Measurements from ENCODE around the gene CTIF. TPM values are rescaled to one million over a fixed set of nuclear protein-coding genes. Genes with fewer than 3 reads are reported as not detected.

CTIF gene
- total RNA-seq, 1 donor from 2014 or later = 24.9 TPM

- DNase-seq (ENCODE audit: low read depth) = no peak
These were observed 289.3 kb downstream of the CTIF start for GRCh38 chr18:48828194-48828545.

GRCh38 chr18:48828691-48829442 lies 290.0 kb downstream of the CTIF start:
- no peak for DNase-seq (ENCODE audit: low read depth)

DNA sequence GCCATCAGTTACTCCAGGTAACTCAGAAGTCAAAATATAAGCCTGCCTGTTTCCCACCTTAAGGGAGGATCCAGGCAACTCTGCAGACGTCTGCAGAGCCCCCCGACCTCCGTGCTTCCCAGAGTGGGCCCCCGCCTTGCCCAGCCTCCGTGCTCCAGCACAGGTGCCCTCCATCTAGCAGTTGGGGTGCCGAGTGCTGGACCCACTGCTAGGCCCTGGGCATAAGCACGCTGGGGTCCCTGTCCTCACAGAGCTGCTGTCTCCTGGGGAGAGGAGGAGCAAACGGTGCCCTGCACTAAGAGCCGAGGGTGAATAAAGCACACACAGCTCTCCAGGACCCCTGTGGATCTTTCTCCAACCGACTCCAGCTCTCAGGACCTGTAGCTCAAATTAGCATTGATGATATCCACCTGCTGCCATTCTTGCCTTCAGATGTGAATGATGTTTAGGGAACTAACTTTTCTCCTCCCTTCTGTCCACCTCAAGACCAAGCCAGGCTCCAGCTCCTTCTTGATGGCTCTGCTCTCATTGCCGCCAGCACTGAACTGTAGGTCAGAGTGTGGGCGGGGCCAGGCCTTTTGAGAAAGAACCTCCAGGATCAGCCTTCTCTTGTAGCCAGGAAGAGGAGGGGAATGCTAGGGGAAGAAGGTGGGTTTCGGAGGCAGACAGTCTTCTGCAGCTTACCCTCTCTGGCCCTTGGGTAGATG lies 290.8 kb downstream of the CTIF start:
- DNase-seq (ENCODE audit: low read depth) = no peak

DNA sequence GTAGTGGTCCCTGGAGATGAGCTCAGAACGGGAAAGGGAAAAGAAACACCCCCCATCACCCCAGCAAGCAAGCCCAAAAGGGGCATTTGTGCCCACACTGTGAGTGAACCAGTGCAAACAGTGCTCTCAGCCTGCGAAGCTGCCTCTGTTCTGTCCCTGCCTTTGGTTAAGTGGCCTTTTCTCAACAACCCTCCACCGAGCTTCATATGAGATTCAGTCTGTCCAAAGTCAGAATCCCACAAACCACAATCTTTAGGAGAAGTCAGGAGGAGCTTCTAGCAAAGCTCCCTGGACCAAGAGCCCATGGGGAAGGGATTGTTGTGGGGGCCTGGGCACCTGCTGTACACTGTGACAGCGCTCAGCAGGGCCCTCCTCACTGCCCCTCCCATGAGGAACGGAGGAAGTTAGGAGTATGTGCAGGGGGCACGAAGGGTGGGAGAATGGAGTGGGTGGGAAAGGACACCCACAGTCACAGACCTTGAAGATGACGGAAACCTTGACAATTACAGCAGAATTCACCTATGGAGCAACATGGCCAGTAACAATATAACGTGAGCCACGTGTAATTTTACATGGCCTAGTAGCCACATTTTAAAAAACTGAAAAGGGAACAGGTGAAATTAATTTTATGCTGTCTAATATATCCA lies 292.4 kb downstream of the CTIF start:
- DNase-seq (ENCODE audit: low read depth) = peak; percentile 36

DNA sequence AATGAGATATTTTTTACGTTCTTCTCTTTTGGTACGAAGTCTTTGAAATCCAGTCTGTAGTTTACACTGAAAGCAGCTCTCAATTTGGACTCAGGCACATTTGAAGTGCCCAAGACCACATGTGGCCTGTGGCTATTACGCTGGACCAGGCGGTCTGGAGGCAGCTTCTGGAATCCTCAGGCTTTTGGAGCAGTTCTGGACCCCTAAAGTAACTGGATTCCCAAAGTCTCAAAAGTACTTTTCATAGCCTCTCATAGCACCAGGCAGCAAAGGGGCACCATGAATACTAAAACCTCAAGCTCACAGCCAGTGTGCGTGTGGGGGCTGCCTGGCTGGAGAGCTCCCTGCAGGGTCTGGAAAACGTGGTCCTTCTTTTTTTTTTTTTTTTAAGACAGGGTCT lies 293.0 kb downstream of the CTIF start:
- no peak for DNase-seq (ENCODE audit: low read depth)

DNA sequence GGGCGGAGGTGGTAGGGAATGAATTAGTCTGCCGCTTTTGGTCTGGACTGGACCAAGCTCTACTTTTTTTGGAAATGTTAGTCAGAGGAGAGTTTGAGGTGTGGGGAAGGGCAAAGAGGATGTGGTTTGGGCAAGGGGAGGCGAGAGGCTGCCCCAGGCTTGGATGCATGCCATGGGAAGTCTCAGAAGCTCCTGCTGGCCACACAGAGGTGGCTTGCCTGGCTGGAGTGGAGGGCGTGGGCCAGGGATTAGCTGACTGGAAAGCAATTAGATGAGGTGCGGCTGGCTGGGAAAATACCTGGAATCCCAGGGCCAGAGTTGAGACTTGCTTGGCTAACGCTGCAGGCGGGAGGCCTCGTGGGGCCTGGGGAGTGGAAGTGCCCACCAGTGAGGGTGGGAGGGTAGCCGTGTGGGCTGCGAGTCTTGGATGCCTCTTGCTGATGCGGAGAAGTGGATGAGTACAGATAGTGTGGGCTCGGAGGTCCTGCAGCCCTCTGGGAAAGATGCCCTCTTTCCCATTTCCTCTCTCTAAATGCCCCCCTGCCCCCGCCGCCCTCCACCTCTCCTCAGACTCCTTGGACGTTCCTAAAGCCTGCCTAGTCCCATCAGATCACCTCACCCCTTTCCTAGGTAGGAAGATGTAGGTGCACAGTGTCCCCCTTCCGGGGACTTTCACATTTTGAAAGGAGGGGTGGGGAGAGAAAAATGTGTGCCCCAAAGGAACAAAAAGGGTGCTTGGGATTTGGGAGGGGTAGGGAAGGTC lies 294.3 kb downstream of the CTIF start:
- peak; percentile 84 for DNase-seq (ENCODE audit: low read depth)

DNA sequence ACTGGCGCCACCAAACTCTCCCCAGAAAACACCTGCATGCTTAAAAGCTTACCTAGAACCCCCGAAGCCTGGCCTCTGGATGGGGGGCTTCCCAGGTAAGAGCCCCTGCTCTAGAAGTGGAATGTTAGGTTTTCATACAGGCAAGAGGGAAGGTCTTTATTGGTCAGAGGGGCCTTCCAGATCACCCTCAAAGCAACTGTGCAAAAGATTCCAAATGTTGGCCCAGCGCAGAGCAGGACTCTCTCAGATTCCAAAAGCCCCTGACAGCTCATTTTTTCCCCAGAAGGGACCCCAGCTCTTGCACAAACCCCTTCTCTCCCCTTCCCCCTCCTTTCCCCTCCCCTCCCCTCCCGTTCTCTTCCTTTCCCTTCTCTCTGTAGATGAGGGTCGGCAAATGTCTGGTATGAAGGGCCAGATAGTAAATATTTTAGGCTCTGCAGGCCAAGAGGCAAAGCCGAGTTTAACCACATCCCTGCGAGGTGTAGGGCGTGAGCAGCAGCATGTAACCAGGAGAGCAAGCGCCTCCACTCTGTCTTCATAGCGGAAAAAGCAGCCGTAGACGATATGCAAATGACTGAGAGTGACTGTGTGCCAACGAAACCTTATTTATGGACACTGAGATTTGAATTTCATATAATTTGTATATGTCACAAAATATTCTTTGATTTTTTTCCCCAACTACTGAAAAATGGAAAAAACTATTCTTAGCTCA lies 295.0 kb downstream of the CTIF start:
- no peak for DNase-seq (ENCODE audit: low read depth)

DNA sequence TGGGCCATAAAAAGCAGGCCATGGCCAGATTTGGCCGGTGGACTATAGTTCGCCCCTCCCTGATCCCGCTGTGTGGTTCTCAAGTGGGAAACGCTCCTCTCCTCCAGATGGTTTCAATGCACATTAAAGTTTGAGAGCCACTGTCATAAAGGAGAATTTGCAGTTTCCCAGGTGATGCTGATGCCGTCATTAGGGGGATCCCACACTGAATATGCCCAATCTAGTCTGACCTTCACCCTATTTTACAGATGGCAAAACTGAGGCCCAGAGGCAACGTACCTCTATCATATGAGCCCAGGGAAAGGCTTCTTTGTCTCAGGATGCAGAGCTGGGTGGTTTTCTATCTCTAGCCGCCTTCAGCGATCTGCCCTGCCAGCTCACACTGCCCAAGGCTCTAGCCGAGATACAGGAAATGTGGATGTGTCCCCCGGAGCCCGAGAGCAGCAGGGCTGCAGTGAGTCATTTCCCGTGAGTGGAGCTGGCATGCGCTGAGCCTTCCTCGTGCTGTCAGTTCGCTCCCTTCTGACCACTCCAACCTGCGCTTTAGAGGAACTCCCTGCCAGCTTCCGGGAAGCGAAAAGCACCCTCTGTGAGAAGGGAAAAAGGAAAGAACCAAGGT lies 295.7 kb downstream of the CTIF start:
- DNase-seq (ENCODE audit: low read depth) = peak; percentile 88

DNA sequence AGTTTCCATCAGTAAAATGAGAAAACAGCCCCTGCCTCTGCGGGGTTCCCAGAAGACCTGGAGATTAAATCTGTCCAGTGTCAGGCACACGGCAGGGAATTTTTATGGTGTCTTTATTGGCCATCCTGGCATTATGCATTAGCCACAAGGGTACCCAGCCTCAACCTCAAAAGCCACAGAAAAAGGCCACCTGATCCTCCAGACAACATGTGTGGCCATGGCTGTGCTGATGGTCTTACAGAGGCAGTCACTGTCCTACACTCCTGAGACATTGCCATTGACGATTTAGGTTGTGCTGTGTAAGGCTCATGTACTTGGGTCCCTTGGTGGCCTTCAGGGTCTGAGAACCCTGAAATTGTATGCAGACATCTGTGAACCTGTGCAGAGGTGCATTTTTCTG lies 296.3 kb downstream of the CTIF start:
- DNase-seq (ENCODE audit: low read depth) = peak; percentile 70

- no peak for DNase-seq (ENCODE audit: low read depth)
These were observed 296.9 kb downstream of the CTIF start for GRCh38 chr18:48835745-48836170.

DNA sequence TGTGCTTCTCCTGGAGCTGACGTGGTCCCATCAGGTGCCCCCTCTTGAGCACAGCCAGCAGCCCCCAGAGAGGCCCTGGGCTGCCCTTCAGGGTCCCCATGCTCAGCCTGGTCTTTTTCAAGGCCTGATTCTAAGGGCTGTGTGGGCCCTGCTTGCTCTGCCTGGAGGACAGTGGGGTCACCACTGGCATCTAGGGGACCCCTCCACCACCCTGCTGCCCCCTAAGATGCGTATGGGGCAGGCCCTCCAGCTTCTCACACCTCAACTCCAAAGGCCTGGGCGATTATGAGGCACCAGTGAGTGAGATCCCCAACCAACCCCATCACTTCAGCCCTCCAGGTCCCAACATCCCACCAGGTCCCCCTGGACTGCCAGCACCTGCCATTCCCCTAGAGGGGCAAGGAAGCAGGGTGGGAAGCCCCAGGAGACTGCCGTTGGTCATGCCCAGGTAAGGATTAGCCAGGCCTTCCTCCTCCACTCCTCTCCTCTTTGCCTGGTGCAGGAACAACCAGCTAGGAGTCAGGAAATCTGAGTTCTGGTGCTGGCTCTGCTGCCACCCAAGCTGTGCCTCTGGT lies 297.5 kb downstream of the CTIF start:
- no peak for DNase-seq (ENCODE audit: low read depth)

- no peak for DNase-seq (ENCODE audit: low read depth)
These were observed 298.2 kb downstream of the CTIF start for GRCh38 chr18:48836806-48837615.

- DNase-seq (ENCODE audit: low read depth) = no peak
These were observed 298.8 kb downstream of the CTIF start for GRCh38 chr18:48837676-48838075.

DNA sequence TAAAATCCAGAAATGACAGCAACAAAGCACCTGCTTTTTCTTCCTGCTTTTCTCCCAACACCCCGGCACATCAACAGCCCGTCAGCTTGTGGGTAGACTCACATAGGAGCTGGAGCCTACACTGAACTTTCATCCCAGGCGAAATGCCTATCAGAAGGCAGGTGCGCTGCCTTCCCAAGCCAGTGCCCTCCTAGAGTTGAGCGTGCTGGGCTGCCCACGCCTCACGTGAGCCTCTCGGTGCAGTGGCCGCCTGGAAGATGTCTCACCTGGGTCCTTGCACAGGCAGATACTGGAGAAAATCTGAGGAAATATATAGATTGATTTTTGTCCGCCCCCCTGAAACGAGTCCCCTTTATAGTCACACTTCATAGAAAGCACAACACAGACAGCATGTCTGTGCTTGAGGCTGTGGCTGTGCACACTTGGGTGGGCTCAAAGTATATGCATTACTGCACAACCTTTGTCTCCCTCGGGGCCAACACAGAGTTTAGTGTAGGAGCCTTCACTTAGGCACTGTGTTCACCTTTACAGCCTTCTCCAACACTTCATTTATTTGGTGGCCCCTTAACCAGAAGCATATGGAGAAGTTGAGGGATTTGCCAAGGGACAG lies 299.4 kb downstream of the CTIF start:
- DNase-seq (ENCODE audit: low read depth) = no peak

- peak; percentile 57 for DNase-seq (ENCODE audit: low read depth)
These were observed 300.3 kb downstream of the CTIF start for GRCh38 chr18:48838921-48839818.

DNA sequence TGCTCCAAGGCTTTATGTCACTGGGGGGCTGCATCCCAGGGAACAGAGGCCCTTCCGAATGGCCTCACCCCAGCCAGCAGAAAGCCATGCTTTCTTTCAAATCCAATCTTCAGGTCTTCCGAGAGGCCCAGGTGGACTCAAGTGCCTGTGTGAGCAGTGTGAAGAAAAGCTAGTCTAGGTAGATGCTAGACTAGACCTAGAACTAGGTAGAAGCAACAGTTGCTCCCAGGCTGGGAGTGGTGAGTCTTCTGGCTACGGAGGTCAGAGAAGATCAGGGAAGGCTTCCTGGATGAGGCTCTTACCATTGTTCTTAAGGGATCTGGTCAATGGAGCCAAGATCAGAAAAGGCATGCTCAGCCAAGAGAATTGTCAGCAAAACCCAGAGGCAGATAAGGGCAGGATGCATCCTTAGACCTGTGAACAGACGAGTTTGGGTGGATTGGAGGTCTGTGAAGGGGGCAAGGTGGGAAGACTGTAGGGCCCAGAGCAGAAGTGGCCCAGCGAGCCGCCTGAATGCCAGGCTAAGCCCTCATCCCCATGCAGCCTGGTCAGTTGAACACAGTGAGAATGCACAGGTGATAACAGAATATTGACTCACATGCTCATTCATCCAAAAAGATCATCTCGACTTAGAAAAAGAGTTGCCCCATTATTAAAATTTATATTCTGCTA lies 301.1 kb downstream of the CTIF start:
- DNase-seq (ENCODE audit: low read depth) = no peak

GRCh38 chr18:48840491-48840877 lies 301.7 kb downstream of the CTIF start:
- DNase-seq (ENCODE audit: low read depth) = peak; percentile 80

All from myocyte (in vitro differentiated cells).